Activated naive CD8-positive, alpha-beta T cell treated with anti-CD3 and anti-CD28 coated beads, Interleukin-2, amount 50 U/mL, for 24 hours (primary cell): ENCODE data around the gene CCP110.

Source experiments
- ATAC-seq: fragments of 150-1000 bp; cut with Tn5 transposase; one replicate; pipeline ENCODE4 v1.10.0; 2021
- DNase-seq: peaks from one replicate; pipeline ENCODE4 v3.0.0; 2021
- H3K27ac Mint-ChIP-seq: one replicate; pipeline ENCODE4 v1.8.0; 2021; ENCODE audit warnings: mild to moderate bottlenecking, mixed read lengths
- H3K27me3 Mint-ChIP-seq: one replicate; pipeline ENCODE4 v1.8.0; 2021; ENCODE audit warnings: mixed read lengths
- H3K36me3 Mint-ChIP-seq: one replicate; pipeline ENCODE4 v1.8.0; 2021; ENCODE audit warnings: low read depth, mixed read lengths
- H3K4me1 Mint-ChIP-seq: one replicate; pipeline ENCODE4 v1.8.0; 2021; ENCODE audit warnings: mixed read lengths
- H3K4me3 Mint-ChIP-seq: one replicate; pipeline ENCODE4 v1.8.0; 2021; ENCODE audit warnings: mild to moderate bottlenecking, moderate library complexity, mixed read lengths
- H3K9me3 Mint-ChIP-seq: one replicate; pipeline ENCODE4 v1.8.0; 2021; ENCODE audit warnings: mixed read lengths

CCP110 gene, protein sequence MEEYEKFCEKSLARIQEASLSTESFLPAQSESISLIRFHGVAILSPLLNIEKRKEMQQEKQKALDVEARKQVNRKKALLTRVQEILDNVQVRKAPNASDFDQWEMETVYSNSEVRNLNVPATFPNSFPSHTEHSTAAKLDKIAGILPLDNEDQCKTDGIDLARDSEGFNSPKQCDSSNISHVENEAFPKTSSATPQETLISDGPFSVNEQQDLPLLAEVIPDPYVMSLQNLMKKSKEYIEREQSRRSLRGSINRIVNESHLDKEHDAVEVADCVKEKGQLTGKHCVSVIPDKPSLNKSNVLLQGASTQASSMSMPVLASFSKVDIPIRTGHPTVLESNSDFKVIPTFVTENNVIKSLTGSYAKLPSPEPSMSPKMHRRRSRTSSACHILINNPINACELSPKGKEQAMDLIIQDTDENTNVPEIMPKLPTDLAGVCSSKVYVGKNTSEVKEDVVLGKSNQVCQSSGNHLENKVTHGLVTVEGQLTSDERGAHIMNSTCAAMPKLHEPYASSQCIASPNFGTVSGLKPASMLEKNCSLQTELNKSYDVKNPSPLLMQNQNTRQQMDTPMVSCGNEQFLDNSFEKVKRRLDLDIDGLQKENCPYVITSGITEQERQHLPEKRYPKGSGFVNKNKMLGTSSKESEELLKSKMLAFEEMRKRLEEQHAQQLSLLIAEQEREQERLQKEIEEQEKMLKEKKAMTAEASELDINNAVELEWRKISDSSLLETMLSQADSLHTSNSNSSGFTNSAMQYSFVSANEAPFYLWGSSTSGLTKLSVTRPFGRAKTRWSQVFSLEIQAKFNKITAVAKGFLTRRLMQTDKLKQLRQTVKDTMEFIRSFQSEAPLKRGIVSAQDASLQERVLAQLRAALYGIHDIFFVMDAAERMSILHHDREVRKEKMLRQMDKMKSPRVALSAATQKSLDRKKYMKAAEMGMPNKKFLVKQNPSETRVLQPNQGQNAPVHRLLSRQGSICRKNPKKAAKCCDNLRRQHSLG

DNA sequence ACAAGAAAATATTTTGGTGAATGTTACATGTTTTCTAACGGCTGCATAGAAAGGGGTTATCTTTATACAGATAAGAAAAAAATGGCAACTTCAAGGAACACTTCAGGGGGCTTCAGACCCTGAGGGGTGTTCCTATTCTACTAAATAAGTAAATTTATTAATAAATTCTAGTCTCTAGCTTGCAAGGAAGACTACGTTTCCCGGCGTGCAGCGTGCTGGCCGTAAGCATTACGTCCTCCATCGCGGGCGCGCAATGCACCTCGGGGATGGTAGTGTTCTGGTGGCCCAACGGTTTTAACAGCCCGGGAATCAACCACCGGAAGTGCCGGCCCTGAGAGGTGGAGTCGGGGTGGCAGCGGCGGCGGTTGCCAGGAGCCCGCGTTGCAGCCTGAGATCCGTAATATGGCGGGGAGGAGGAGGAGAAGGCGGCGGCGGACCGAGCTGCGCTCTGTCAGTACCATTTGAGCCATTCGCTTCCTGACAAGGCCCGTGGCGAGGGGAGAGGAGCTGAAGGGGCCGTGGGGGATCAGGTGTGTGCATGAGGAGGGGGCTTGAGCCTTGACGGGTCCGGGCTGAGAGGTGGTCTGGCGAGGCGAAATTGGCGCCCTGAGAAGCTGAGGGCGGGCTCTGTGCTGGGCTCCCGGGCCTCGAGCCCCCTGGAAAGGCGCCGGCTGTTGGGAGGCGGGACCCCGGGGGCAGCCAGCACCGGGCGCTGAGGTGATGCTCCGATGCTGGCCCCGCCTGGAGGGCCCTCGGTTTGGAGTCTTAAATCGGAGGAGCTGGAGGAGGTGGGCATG is at the start of gene CCP110:
CCP110 (plus strand) TSS at position 384 of the 797 bp plus-strand sequence. CDS start 3,940 bp downstream, outside the sequence.
- Mint-ChIP-seq H3K4me3 (peak within 1 kb of the TSS; percentile 92), H3K27me3 (no peaks in the 10 kb centered on the region), H3K4me1 (peaks cover 46% of the 10 kb centered on the region)

GRCh38 chr16:19474617-19475016 is 49.1 kb upstream of the CCP110 start:
- peaks cover 6% of the 10 kb centered on the region for H3K27me3 Mint-ChIP-seq
- ATAC-seq (no peak), DNase-seq (no peak)
- H3K27ac Mint-ChIP-seq, result no peak overlapping the region
- H3K4me3 Mint-ChIP-seq, result no peak overlapping the region
- no peaks in the 10 kb centered on the region for H3K4me1 Mint-ChIP-seq
- H3K9me3 Mint-ChIP-seq, result no peaks in the 10 kb centered on the region
- H3K36me3 Mint-ChIP-seq, result no peaks in the 10 kb centered on the region

More for the DNA sequence above, at the start of gene CCP110:
- no peaks in the 10 kb centered on the region for H3K9me3 Mint-ChIP-seq
- H3K27ac Mint-ChIP-seq, result peak within 1 kb of the TSS; percentile 86
- peaks cover 10% of the 10 kb centered on the region for H3K36me3 Mint-ChIP-seq
- ATAC-seq (peak; percentile 87), DNase-seq (peak; percentile 92)

- ATAC-seq (no peak), DNase-seq (no peak)
- Mint-ChIP-seq H3K27ac (no peak overlapping the region), H3K9me3 (no peaks in the 10 kb centered on the region), H3K4me1 (no peaks in the 10 kb centered on the region), H3K27me3 (peaks cover 2% of the 10 kb centered on the region), H3K4me3 (no peak overlapping the region), H3K36me3 (no peaks in the 10 kb centered on the region)
Observed at GRCh38 chr16:19478505-19478904, 45.2 kb upstream of the CCP110 start.

DNA sequence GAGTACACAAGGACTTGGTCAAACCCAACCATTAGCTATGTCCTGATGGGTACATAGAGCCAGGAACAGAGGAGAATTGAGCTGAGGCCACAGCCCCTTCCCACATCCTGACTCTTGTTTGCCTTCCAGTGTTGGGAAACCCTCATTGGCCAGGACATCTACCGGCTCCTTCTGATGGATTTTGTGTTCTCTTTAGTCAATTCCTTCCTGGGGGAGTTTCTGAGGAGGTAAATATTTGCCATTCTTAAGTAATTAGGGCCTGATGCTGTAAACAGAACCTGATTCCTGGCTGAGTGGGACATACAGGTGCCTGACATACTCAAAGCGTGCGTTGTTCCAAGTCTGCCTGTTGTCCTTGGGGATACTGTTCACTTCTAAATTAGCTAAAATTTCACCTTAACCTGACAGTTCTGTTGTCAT is 44.4 kb upstream of the CCP110 start:
- Mint-ChIP-seq H3K27ac (no peak overlapping the region), H3K9me3 (no peaks in the 10 kb centered on the region), H3K27me3 (peaks cover 2% of the 10 kb centered on the region), H3K4me1 (no peaks in the 10 kb centered on the region), H3K36me3 (no peaks in the 10 kb centered on the region), H3K4me3 (no peak overlapping the region)
- DNase-seq, result no peak
- ATAC-seq, result no peak

GRCh38 chr16:19481296-19481695 is 42.4 kb upstream of the CCP110 start:
- peaks cover 2% of the 10 kb centered on the region for H3K27me3 Mint-ChIP-seq
- no peak overlapping the region for H3K27ac Mint-ChIP-seq
- H3K9me3 Mint-ChIP-seq, result no peaks in the 10 kb centered on the region

GRCh38 chr16:19481769-19482168 is 42.0 kb upstream of the CCP110 start:
- Mint-ChIP-seq H3K36me3 (no peaks in the 10 kb centered on the region), H3K4me1 (no peaks in the 10 kb centered on the region), H3K9me3 (no peaks in the 10 kb centered on the region)

More at GRCh38 chr16:19481296-19481695, 42.4 kb upstream of the CCP110 start:
- DNase-seq (no peak), ATAC-seq (no peak)
- no peak overlapping the region for H3K4me3 Mint-ChIP-seq
- no peaks in the 10 kb centered on the region for H3K36me3 Mint-ChIP-seq
- no peaks in the 10 kb centered on the region for H3K4me1 Mint-ChIP-seq

GRCh38 chr16:19482291-19482690 is 41.5 kb upstream of the CCP110 start:
- no peak overlapping the region for H3K27ac Mint-ChIP-seq
- ATAC-seq (no peak), DNase-seq (no peak)
- no peaks in the 10 kb centered on the region for H3K36me3 Mint-ChIP-seq
- no peaks in the 10 kb centered on the region for H3K9me3 Mint-ChIP-seq
- peaks cover 2% of the 10 kb centered on the region for H3K27me3 Mint-ChIP-seq
- H3K4me1 Mint-ChIP-seq, result no peaks in the 10 kb centered on the region
- no peak overlapping the region for H3K4me3 Mint-ChIP-seq

More at GRCh38 chr16:19481769-19482168, 42.0 kb upstream of the CCP110 start:
- Mint-ChIP-seq H3K4me3 (no peak overlapping the region), H3K27ac (no peak overlapping the region), H3K27me3 (peaks cover 2% of the 10 kb centered on the region)
- ATAC-seq (no peak), DNase-seq (no peak)

- no peaks in the 10 kb centered on the region for H3K9me3 Mint-ChIP-seq
- H3K27me3 Mint-ChIP-seq, result peaks cover 2% of the 10 kb centered on the region
- no peaks in the 10 kb centered on the region for H3K4me1 Mint-ChIP-seq
- H3K36me3 Mint-ChIP-seq, result no peaks in the 10 kb centered on the region
- no peak for DNase-seq
- H3K4me3 Mint-ChIP-seq, result no peak overlapping the region
- ATAC-seq, result no peak
- H3K27ac Mint-ChIP-seq, result no peak overlapping the region
Observed at GRCh38 chr16:19484096-19484495, 39.6 kb upstream of the CCP110 start.

- no peak for DNase-seq
- Mint-ChIP-seq H3K4me1 (no peaks in the 10 kb centered on the region), H3K36me3 (no peaks in the 10 kb centered on the region), H3K27me3 (peaks cover 2% of the 10 kb centered on the region), H3K4me3 (no peak overlapping the region), H3K9me3 (no peaks in the 10 kb centered on the region), H3K27ac (no peak overlapping the region)
- no peak for ATAC-seq
Observed at GRCh38 chr16:19485611-19486010, 38.1 kb upstream of the CCP110 start.

- Mint-ChIP-seq H3K27me3 (peaks cover under 1% of the 10 kb centered on the region), H3K27ac (no peak overlapping the region), H3K4me1 (no peaks in the 10 kb centered on the region), H3K9me3 (no peaks in the 10 kb centered on the region), H3K36me3 (no peaks in the 10 kb centered on the region), H3K4me3 (no peak overlapping the region)
- no peak for DNase-seq
- ATAC-seq, result no peak
Observed at GRCh38 chr16:19486051-19486450, 37.7 kb upstream of the CCP110 start.

DNA sequence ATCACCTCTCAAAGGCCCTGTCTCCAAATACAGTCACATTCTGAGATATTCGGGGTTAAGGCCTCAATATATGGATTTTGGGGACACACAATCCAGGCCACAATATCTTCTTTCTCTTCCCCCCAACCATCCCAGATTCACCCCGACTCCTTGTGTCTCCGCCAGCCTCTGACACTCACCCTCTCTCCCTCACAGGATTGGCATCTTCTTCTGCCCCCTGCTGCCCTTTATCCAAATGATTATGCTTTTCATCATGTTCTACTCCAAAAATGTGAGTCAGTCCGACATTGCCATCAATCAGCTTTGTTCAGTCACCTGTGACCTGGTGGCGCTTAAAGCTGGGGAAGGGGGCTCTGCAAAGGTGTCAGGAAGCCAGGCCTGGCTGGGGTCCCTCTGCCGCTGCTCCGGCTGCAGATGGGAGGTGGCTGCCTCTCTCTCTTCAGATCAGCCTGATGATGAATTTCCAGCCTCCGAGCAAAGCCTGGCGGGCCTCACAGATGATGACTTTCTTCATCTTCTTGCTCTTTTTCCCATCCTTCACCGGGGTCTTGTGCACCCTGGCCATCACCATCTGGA is 36.9 kb upstream of the CCP110 start:
- Mint-ChIP-seq H3K9me3 (no peaks in the 10 kb centered on the region), H3K4me3 (no peak overlapping the region), H3K27ac (no peak overlapping the region), H3K4me1 (no peaks in the 10 kb centered on the region), H3K36me3 (no peaks in the 10 kb centered on the region), H3K27me3 (no peaks in the 10 kb centered on the region)
- no peak for DNase-seq
- no peak for ATAC-seq

- no peak overlapping the region for H3K27ac Mint-ChIP-seq
- no peaks in the 10 kb centered on the region for H3K4me1 Mint-ChIP-seq
- no peaks in the 10 kb centered on the region for H3K9me3 Mint-ChIP-seq
- no peak overlapping the region for H3K4me3 Mint-ChIP-seq
- ATAC-seq (no peak), DNase-seq (no peak)
- H3K36me3 Mint-ChIP-seq, result no peaks in the 10 kb centered on the region
- no peaks in the 10 kb centered on the region for H3K27me3 Mint-ChIP-seq
Observed at GRCh38 chr16:19488213-19488640, 35.5 kb upstream of the CCP110 start.

DNA sequence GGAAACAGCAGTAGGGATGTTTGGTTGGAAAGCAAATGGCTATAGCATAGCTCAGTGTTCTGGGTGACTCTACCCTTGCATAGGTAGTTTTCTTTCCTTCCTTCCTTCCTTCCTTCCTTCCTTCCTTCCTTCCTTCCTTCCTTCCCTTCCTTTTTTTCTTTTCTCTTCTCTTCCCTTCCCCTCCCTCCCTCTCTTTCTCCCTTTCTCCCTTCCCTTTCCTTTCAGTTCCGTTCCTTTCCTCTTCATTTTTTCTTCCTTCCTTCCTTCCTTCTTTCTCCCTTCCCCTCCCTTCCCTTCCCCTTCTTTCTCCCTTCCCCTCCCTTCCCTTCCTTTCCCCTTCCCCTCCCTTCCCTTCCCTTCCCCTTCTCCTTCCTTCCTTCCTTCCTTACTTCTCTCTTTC is 33.1 kb upstream of the CCP110 start:
- H3K4me3 Mint-ChIP-seq, result no peak overlapping the region
- H3K4me1 Mint-ChIP-seq, result peaks cover 12% of the 10 kb centered on the region
- no peak for DNase-seq
- H3K27ac Mint-ChIP-seq, result no peak overlapping the region
- ATAC-seq, result no peak
- H3K27me3 Mint-ChIP-seq, result no peaks in the 10 kb centered on the region
- H3K36me3 Mint-ChIP-seq, result peaks cover 3% of the 10 kb centered on the region
- no peaks in the 10 kb centered on the region for H3K9me3 Mint-ChIP-seq

- H3K27ac Mint-ChIP-seq, result no peak overlapping the region
- no peak overlapping the region for H3K4me3 Mint-ChIP-seq
Observed at GRCh38 chr16:19497176-19497575, 26.6 kb upstream of the CCP110 start.

More at GRCh38 chr16:19497176-19497575, 26.6 kb upstream of the CCP110 start:
- Mint-ChIP-seq H3K36me3 (peaks cover 13% of the 10 kb centered on the region), H3K4me1 (peaks cover 12% of the 10 kb centered on the region), H3K9me3 (no peaks in the 10 kb centered on the region), H3K27me3 (no peaks in the 10 kb centered on the region)
- ATAC-seq (no peak), DNase-seq (no peak)
